K562 (cell line): Measurements from ENCODE around the gene C1orf50. TPM values are rescaled to one million over a fixed set of nuclear protein-coding genes. Genes with fewer than 3 reads are reported as not detected.

Experiments
- KDM5B ChIP-seq: fragments of 200-600 bp; sonication (generic); IDR thresholded peaks from 2 replicates; pipeline ENCODE4 v1.6.1; 2012; ENCODE audit warnings: low read depth, mild to moderate bottlenecking, moderate library complexity, low read length, control low read depth, inconsistent platforms; ENCODE audit not compliant: insufficient replicate concordance
- MECOM ChIP-seq: fragments of 250-450 bp; sonication (Bioruptor Pico); IDR thresholded peaks from 2 replicates; pipeline ENCODE4 v1.8.0; 2022; ENCODE audit warnings: inconsistent platforms
- PHF8 ChIP-seq: fragments of 200-600 bp; sonication (generic); IDR thresholded peaks from 2 replicates; pipeline ENCODE4 v1.6.1; 2012; ENCODE audit warnings: mixed run types, mild to moderate bottlenecking, inconsistent platforms, low read length, moderate library complexity, borderline replicate concordance
- RBFOX2 ChIP-seq: fragments of 200-400 bp; formaldehyde crosslinking; IDR thresholded peaks from 2 replicates; pipeline ENCODE4 v1.6.1; 2017; ENCODE audit warnings: low read depth, mild to moderate bottlenecking, low read length, moderate library complexity
- RNF2 ChIP-seq: sonication (generic); IDR thresholded peaks from 2 replicates; pipeline ENCODE4 v1.6.1; 2016
- SRSF1 ChIP-seq: fragments of 200-400 bp; formaldehyde crosslinking; IDR thresholded peaks from 2 replicates; pipeline ENCODE4 v1.6.1; 2017; ENCODE audit warnings: mild to moderate bottlenecking, low read depth, low read length, moderate library complexity
- TRIM24 ChIP-seq, 2 experiments: fragments of 450-650 bp; IDR thresholded peaks; 2 replicates each; pipeline ENCODE4 v1.6.1; 2016
- VEZF1 ChIP-seq: fragments of 200-800 bp; sonication (Bioruptor generic); IDR thresholded peaks from 2 replicates; pipeline ENCODE4 v1.6.1; 2017; ENCODE audit warnings: missing genetic modification characterization, missing compliant biosample characterization
- ZNF143 ChIP-seq: sonication (generic); formaldehyde crosslinking; IDR thresholded peaks from 2 replicates; pipeline ENCODE4 v1.9.0; 2022; ENCODE audit warnings: mild to moderate bottlenecking, missing genetic modification reagents
- ZNF324 ChIP-seq: fragments of 250-450 bp; sonication (Bioruptor Pico); IDR thresholded peaks from 2 replicates; pipeline ENCODE4 v1.4.0; 2020; ENCODE audit warnings: mild to moderate bottlenecking
- ZNF449 ChIP-seq: fragments of 250-450 bp; sonication (Bioruptor Pico); IDR thresholded peaks from 2 replicates; pipeline ENCODE4 v1.8.0; 2022; ENCODE audit warnings: moderate library complexity, mild to moderate bottlenecking, inconsistent platforms
- ZNF584 ChIP-seq: fragments of 200-800 bp; sonication (Bioruptor generic); IDR thresholded peaks from 2 replicates; pipeline ENCODE4 v1.6.1; 2016; ENCODE audit warnings: low read depth, mild to moderate bottlenecking, missing genetic modification characterization, missing compliant biosample characterization
- ZNF766 ChIP-seq: fragments of 200-800 bp; sonication (Bioruptor generic); conservative IDR thresholded peaks from 2 replicates; pipeline ENCODE4 v1.6.1; 2016; ENCODE audit warnings: missing genetic modification characterization, missing compliant biosample characterization
- polyA plus RNA-seq, 8 experiments: library from polyadenylated mRNA; depleted of rRNA in 4 of 8; stranded (reverse) in 5 of 8; unstranded in 3 of 8; fragments of >200 nt; fragmentation: Nextera tagmentation in 2 of 8; fragmentation: Illumina TruSeq in 1 of 8; extraction: Ambion mirVana in 2 of 8; extraction: Trizol in 1 of 8; gene quantifications; 2 replicates each; pipeline versions ENCODE4 v1.2.1 to v1.2.3, GENCODE V29; 2011 to 2014; ENCODE audit warnings: inconsistent platforms in 1 of 8, missing spikeins in 1 of 8
- total RNA-seq, 7 experiments: library from RNA; depleted of rRNA in 6 of 7; stranded (reverse); fragments of >200 nt in 6 of 7; fragmentation: Illumina TruSeq in 2 of 7; extraction: Trizol in 2 of 7; gene quantifications; 2 replicates each; pipeline versions ENCODE4 v1.2.1 to v1.2.3, GENCODE V29; 2011 to 2021; ENCODE audit warnings: low replicate concordance in 1 of 7
- TF ChIP-seq, protein P1 (sequence below): fragments of 250-450 bp; sonication (Bioruptor Pico); IDR thresholded peaks from 2 replicates; pipeline ENCODE4 v1.5.0; 2021; ENCODE audit warnings: mild to moderate bottlenecking, borderline replicate concordance
- TF ChIP-seq, protein P2 (sequence below): fragments of 450-650 bp; IDR thresholded peaks from 2 replicates; pipeline ENCODE4 v1.6.1; 2016; ENCODE audit warnings: antibody characterized with exemption
- TF ChIP-seq, protein P3 (sequence below): fragments of 250-450 bp; sonication (Bioruptor Pico); IDR thresholded peaks from 2 replicates; pipeline ENCODE4 v1.8.0; 2022; ENCODE audit warnings: inconsistent platforms, mild to moderate bottlenecking, moderate library complexity, borderline replicate concordance
- TF ChIP-seq, protein P4 (sequence below): fragments of 450-650 bp; formaldehyde crosslinking; IDR thresholded peaks from 2 replicates; pipeline ENCODE4 v1.4.0; 2020; ENCODE audit warnings: mild to moderate bottlenecking, moderate library complexity

C1orf50 gene
- total and polyA plus RNA-seq, 9 of the 15 experiments (the other 6 are each of a cell fraction or from before 2014, with no cell fraction given) = 0.55 to 13.9 (median 5.2) TPM

DNA sequence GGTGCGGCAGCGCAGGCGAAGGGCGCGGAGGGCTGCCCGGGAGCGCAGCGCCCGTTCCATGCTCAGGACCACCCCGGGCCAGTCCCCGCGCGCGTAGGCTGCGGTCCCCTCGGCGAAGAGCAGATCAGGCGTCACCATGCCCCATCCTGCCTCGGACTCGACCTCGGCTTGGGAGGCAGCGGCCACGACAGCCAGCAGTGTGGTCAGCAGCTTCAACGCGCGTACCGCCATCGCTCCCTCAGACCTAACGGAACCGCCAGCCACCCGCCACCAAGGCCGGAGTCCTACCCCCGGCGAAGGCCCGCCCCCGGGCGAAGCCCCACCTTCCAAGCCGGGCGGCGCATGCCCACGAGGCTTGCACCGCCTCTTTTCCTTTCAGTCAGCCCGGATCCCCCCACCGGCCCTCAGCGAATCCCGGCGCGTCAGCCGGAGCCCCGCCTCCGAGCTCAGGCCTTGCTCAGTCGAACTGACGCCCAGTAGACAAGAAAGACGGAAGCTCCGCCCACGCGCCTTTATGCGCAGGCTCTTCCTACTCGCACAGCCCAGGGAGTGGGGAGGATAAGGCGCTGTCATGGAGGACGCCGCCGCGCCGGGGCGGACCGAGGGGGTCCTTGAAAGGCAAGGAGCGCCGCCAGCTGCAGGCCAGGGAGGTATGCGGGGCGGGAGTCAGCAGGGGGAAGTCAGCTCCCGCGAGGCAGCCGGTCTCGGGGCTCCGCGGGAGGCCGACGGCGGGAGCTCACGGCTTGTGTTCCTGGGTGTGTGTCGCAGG is at the start of gene C1orf50, which contains the start of gene P3H1 (continued):
- TF ChIP-seq, protein P1, sequence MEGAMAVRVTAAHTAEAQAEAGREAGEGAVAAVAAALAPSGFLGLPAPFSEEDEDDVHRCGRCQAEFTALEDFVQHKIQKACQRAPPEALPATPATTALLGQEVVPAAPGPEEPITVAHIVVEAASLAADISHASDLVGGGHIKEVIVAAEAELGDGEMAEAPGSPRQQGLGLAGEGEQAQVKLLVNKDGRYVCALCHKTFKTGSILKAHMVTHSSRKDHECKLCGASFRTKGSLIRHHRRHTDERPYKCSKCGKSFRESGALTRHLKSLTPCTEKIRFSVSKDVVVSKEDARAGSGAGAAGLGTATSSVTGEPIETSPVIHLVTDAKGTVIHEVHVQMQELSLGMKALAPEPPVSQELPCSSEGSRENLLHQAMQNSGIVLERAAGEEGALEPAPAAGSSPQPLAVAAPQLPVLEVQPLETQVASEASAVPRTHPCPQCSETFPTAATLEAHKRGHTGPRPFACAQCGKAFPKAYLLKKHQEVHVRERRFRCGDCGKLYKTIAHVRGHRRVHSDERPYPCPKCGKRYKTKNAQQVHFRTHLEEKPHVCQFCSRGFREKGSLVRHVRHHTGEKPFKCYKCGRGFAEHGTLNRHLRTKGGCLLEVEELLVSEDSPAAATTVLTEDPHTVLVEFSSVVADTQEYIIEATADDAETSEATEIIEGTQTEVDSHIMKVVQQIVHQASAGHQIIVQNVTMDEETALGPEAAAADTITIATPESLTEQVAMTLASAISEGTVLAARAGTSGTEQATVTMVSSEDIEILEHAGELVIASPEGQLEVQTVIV (CRISPR knock-in tag) = no peak
- TF ChIP-seq ZNF449 (no peak), RNF2 (no peak), PHF8 (peak; percentile 98), RBFOX2 (peak; percentile 99), KDM5B (peak; percentile 98), ZNF584 (CRISPR knock-in tag) (no peak), MECOM (CRISPR knock-in tag) (no peak), ZNF766 (CRISPR knock-in tag) (no peak), VEZF1 (CRISPR knock-in tag) (peak; percentile 77), ZNF143 (CRISPR knock-in tag) (0 out of 2 replicates have a peak, but pooled peaks have one; percentile 21), ZNF324 (CRISPR knock-in tag) (no peak), TRIM24 (IDR thresholded peaks at IDR 0.05) (no peak), SRSF1 (no peak)
- TF ChIP-seq, protein P2, sequence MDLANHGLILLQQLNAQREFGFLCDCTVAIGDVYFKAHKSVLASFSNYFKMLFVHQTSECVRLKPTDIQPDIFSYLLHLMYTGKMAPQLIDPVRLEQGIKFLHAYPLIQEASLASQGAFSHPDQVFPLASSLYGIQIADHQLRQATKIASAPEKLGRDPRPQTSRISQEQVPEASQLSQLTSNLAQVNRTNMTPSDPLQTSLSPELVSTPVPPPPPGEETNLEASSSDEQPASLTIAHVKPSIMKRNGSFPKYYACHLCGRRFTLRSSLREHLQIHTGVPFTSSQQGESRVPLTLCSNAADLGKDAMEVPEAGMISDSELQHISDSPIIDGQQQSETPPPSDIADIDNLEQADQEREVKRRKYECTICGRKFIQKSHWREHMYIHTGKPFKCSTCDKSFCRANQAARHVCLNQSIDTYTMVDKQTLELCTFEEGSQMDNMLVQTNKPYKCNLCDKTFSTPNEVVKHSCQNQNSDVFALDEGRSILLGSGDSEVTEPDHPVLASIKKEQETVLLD = peak; percentile 94
- TF ChIP-seq, protein P3, sequence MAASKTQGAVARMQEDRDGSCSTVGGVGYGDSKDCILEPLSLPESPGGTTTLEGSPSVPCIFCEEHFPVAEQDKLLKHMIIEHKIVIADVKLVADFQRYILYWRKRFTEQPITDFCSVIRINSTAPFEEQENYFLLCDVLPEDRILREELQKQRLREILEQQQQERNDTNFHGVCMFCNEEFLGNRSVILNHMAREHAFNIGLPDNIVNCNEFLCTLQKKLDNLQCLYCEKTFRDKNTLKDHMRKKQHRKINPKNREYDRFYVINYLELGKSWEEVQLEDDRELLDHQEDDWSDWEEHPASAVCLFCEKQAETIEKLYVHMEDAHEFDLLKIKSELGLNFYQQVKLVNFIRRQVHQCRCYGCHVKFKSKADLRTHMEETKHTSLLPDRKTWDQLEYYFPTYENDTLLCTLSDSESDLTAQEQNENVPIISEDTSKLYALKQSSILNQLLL (CRISPR knock-in tag) = no peak
- TF ChIP-seq, protein P4, sequence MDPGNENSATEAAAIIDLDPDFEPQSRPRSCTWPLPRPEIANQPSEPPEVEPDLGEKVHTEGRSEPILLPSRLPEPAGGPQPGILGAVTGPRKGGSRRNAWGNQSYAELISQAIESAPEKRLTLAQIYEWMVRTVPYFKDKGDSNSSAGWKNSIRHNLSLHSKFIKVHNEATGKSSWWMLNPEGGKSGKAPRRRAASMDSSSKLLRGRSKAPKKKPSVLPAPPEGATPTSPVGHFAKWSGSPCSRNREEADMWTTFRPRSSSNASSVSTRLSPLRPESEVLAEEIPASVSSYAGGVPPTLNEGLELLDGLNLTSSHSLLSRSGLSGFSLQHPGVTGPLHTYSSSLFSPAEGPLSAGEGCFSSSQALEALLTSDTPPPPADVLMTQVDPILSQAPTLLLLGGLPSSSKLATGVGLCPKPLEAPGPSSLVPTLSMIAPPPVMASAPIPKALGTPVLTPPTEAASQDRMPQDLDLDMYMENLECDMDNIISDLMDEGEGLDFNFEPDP (CRISPR knock-in tag) = no peak
